HG02798 (cell line): Measurements from ENCODE around the gene RAPGEF1.
A peak's percentile ranks its signal among the peaks of the same experiment; 100 is the strongest.

ENCODE experiments used
- ATAC-seq: cut with Tn5 transposase; IDR thresholded peaks from one replicate; pipeline ENCODE4 v1.9.1; 2021; ENCODE audit warnings: mild to moderate bottlenecking; ENCODE audit not compliant: unreplicated experiment, poor library complexity

RAPGEF1 gene, protein sequence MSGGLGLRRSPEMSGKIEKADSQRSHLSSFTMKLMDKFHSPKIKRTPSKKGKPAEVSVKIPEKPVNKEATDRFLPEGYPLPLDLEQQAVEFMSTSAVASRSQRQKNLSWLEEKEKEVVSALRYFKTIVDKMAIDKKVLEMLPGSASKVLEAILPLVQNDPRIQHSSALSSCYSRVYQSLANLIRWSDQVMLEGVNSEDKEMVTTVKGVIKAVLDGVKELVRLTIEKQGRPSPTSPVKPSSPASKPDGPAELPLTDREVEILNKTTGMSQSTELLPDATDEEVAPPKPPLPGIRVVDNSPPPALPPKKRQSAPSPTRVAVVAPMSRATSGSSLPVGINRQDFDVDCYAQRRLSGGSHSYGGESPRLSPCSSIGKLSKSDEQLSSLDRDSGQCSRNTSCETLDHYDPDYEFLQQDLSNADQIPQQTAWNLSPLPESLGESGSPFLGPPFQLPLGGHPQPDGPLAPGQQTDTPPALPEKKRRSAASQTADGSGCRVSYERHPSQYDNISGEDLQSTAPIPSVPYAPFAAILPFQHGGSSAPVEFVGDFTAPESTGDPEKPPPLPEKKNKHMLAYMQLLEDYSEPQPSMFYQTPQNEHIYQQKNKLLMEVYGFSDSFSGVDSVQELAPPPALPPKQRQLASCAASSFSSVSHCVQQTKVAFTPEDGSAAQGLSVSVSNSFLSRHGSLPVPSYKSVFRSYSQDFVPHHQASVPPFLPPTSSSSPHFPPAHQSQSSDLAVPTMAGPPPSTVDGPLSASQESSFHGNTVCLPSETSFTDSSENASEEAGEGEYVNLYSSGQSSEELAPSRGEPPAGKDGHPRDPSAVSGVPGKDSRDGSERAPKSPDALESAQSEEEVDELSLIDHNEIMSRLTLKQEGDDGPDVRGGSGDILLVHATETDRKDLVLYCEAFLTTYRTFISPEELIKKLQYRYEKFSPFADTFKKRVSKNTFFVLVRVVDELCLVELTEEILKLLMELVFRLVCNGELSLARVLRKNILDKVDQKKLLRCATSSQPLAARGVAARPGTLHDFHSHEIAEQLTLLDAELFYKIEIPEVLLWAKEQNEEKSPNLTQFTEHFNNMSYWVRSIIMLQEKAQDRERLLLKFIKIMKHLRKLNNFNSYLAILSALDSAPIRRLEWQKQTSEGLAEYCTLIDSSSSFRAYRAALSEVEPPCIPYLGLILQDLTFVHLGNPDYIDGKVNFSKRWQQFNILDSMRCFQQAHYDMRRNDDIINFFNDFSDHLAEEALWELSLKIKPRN (N-terminal part only)

DNA sequence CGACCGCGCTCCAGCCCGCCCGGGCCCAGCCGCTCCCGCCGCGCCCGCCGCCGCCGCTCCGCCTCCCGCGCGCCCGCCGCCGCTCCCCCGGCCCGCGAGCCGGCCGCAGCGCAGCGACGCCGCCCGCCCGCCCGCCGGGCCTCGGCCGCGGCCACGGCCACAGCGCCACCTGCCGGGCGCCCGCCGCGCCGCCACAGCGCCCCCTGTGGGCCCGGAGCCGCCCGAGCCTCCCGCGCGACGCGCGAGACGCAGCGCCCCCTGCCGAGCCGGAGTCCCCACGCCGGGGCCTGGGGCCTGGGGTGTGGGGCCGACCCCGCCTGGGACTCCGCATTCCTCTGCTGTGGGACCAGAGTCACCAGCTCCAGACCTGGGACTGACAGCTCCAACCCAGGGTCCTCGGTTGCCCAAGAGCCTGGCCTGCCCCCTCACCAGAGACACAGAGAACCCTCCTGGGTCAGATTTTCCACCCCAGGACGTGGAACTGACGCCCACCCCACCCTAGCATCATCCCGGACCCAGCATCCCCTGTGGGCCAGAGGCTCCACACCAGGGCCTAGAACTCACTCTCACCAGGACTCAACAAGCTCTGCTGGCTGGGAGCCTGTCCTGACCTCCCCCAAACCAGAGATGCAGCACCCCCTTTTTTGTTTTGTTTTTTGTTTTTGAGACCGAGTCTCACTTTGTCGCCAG lies at the start of gene RAPGEF1:
TSS of gene RAPGEF1 (minus strand) at position 118 of the 690 bp plus-strand sequence. CDS start 246 bp downstream, outside the sequence.
- peak; percentile 71 for ATAC-seq

DNA sequence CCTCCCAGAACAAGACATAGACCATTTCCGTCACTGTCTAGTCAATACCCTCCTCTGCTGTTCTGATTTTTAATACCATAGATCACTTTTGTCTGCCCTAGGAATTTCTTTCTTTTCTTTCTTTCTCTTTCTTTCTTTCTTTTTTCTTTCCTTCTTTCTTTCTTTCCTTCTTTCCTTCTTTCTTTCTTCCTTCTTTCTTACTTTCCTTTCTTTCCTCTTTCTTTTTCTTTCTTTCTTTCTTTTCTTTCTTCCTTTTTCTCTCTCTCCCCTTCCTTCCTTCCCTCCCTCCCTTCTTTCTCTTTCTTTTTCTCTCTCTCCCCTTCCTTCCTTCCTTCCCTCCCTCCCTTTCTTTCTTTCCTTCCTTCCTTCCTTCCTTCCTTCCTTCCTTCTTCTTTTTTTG lies 49.0 kb upstream of the RAPGEF1 start:
- ATAC-seq: no peak

DNA sequence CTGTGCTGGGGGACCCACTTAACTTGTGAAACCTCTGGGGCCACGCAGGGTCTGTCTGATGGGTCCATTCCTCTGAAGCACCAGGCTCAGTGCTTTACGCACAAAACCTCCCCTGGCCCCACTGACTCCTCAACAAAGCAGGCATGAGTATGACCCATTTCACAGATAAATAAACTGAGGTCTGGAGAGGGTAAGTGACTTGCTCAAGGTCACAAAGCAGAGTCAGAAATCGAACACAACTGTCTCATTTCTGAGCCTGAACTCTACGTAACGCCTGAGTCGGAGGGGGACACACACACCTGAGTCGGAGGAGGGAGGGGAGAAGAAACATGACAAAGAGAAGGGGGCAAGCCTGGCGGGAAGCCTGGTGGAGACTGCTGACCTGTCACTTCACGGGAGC lies 48.0 kb upstream of the RAPGEF1 start:
- no peak for ATAC-seq

DNA sequence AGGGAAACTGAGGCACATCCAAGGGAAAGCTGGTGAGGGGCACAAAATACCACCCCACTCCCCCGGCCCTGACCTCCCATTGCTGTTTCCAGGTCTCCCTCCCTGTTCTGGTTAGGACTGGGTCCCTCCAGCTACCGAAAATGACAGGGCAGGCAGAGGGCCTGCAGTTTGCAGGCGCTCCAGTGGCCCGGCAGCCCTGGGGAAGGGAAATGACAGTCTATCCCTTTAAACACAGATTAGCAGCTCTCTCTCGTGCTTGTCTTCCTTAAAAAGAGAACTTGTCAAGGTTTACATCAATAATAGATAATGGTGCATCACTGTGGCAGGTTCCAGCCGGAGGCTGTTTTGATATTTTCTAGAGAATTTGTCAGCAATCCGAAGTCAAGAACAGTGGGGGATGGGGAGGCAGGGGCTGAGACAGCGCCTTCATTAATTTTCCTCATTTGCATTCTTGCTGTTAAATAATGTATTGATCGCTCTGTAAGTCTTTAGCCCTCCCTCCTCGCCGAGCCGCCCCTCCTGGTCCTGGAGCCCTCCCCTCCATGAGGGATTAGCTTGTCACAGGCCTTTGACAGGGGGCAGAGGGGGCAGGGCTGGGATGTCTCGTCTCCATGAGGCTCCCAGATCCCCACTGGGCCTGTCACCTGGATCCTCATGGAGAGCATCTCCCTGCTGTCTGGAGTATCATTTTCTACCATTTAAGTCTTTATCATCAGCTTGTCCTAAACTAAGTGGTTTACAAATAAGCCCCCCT lies 45.0 kb upstream of the RAPGEF1 start:
- no peak for ATAC-seq

DNA sequence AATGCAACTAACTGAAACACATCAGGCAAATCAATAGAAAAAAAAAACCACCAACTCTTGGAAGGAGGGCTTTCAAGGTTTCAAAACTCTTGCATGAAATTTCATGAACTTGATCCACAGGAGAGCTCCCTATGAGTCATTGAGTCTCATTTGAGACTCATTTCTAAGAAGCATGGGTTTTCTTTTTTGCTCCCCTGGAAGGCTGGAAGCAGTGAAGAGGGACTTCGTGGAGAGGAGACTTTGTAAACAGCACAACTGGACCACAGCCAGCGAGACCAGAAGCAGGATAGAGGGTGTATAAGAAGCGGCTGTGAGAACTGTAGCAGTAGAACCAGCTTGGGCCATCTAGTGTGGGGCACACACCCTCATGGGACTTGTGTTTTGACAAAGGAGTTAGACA lies 41.2 kb upstream of the RAPGEF1 start:
- ATAC-seq: no peak

DNA sequence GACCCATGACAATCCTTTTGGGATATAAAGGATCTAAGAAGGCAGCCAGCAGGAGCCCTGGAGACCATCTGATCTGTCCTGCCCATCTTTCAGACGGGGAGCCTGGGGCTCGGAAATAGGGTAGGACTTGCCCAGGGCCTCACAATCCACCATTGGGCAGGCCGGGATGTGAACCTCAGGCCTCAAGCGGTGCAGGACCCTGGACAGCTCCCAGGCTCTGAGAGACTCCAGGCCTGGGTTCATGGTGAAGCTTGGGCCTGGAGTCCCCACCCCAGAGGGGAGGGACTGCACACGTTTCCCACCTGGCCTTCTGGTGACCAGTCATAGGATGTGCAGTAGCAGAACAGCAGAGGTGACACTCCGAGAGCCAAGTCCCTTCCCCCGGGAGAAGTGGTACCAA lies 36.6 kb upstream of the RAPGEF1 start:
- no peak for ATAC-seq

DNA sequence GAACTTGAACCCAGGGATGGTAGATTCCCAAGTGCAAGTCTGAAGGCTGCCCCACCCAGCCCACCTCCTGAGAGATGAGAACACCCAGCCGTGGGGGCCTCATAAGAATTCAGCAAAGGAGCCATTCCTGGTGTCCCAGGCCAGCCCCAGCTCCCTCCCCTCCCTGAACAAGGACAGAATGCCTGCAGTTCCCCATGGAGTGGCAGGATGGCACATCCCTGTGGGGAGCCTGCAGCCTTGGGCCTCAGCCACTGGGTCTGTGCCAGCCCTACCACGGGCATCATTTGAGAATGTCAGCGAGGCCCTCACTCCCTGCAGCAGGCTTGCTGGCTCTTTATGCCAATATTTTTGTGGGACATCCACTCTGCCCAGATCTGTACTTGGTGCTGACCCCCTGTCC lies 36.2 kb upstream of the RAPGEF1 start:
- no peak for ATAC-seq

DNA sequence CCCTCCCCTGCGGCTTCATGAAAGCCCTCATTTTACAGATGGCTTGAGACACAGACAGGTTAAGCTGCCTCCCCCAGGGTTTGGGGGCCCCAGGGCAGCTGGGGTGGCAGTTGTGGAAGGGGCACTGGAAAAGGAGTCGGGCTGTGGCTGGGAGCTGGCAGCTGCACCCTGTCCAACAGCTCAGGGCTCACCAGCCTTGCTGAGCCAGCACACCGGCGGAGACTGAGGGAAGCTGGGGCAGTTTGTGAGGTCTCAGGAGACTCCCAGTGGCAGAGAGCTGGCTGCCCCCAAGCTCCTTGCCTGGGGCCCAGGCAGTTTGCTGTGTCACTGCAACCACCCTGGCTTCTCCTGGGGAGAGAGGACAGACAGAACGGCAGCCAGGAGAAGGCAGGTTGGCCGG lies 34.8 kb upstream of the RAPGEF1 start:
- ATAC-seq: no peak

DNA sequence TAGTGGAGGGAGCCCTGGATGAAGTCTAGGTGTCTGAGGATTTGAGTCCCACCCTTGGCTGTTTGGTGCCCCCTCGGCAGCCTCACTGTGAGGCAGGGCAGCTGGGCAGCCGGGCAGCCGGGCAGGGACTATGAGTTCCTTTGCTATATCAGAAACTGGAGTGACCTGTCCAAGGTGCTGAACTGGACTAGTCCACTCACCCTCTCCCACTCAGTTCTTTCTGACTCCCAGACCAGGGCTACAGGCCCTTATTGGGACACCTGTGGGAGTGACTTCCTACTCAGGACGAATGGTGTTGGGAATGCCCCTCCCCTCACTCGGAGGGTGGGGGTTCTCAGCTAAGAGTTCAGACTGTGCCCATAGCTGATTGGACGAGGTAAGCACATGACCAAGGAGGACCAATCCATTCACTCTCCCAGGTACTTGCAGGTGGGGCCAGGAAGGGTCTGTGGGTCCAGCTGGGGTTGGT lies 34.1 kb upstream of the RAPGEF1 start:
- no peak for ATAC-seq

DNA sequence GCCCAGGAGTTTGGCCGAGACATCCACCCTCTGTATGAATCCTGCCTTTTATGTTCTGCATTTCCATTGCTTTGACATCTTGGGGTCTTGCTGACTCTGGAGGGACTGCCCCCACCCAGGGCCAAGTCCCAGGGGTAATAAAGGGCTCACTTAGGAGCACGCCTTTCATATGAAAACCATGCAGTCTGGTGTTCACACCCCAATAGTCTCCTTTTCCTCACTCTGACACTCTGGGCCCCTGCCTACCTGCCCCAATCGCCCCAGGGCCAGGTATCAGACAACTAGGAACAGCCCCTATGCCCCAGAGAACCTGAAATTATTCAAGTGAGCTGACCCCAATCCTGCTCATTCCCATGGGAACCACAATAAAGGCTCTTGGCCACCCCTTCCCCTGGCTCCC lies 33.1 kb upstream of the RAPGEF1 start:
- no peak for ATAC-seq

DNA sequence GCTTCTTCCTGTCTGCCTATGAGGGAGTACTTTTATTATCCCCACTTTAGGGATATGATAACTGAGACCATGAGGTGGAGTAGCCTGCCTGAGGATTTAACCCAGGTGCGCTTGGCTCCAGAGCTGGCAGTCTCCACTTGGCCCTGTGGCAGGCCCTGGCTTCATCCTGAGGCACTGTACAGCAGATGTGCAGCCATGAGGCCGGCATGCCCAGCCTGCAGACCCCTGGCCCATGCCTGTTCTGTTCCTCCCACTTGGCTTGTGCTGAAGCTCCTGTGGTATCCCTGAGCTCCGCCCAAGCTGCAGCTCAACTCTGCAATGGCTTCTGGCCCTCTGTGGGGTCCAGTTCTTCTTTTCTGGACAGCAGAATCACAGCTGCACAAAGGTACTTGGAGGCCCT lies 31.8 kb upstream of the RAPGEF1 start:
- no peak for ATAC-seq

DNA sequence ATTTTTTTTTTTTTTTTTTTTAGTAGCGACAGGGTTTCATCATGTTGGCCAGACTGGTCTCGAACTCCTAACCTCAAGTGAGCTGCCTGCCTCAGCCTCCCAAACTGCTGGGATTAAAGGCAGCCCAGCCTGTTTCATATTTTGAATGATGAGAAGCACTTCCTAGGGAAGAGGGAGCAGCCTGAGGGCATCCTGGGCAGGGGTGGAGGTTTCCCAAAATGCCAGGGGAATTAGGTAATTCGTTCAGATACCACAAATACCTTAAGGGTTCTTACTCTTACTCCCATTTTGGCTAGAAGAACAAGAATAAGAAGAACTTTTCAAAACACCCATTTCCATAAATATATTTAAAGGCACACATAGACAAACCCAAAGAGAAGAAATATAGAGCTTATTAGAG lies 29.5 kb upstream of the RAPGEF1 start:
- no peak for ATAC-seq

DNA sequence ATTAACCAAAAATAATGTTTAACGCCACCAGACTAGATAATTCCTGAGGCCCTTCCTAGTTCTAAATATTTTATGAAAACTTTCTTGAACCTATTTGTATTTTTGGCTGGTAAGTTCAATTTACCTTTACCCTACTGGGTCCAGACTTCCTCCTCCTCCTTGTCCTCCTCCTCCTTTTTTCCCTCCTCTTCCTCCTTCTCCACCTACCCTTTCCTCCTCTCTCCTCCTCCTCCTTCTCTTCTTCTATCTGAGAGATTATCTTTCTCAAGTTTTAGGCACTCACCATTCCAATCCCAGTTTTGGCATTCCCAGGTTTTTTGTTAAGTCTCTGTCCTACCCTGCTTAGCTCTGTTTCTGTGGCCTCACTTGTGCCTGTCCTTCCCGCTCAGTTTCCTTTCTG lies 24.7 kb upstream of the RAPGEF1 start:
- no peak for ATAC-seq

DNA sequence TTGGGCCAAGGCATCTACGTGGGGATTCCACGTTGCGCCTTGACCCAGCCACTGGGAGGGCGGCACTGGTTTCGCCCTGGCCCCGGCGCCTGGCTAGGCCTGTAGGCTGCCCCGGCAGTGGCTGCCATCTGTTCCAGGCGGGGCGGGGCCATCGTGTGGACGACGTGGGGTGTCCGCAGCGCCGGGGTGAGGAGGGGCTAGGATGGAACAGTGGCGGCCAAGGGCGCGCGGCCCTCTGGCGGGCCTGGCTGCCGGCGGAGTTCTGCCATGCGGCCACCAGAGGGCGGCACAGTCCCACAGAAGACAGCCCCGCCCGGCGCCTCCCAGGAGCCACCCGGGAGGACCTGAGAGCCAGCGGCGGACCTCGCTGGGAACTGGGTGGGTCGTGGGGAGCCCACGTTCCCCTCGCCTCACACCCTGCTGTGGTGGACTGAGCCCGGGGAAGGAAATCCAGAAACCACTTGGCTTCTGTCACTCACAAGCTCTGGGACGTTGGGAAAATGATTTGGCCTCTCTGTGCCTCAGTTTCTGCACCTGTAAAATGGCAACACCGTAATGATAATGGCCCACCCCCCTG lies 22.6 kb upstream of the RAPGEF1 start:
- ATAC-seq: peak; percentile 39

DNA sequence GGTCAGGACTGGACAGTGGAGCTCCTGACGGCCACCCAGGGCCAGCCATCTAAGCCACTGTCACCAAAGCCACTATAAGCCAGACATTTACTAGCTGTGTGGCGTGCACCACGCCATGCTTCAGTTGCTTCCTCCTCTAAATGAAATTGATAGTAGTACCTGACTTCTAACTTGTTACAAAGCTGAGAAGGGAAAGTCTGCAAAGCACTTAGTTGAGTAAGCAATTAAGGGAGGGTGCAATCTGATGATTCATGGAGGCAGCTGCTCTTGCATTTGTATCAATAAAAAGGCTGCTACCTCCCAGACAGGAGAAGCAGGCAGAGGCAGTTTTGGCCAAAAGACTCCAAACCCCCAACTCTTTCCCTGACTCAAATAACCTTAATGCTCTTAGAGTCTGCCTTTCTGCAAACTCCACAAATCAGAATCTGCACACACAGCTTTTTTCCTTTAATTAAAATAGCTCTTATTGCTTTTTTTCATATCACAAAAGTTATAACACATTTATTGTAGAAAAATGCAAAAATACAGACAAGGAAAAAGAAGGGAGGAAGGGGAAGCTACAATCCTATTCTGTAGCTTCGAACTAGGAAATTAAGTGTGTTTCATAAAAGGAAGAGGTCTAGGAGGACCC lies 19.3 kb upstream of the RAPGEF1 start:
- no peak for ATAC-seq

DNA sequence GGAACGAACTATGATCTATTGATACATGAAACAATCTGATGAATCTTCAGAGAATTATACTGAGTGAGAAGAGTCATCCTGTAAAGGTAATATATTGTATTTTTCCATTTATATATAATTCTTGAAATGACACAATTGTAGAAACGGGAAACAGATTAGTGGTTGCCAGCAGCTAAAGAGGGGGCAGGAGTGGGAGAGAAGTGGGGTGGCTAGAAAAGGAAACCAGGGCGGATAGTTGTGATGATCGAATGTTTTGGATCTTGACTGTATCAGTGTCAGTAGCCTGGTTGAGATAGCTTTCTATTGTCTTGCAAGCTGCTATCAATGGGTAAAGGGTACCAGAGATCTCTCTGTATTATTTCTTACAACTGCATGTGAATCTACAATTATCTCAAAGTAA lies 17.7 kb upstream of the RAPGEF1 start:
- no peak for ATAC-seq

DNA sequence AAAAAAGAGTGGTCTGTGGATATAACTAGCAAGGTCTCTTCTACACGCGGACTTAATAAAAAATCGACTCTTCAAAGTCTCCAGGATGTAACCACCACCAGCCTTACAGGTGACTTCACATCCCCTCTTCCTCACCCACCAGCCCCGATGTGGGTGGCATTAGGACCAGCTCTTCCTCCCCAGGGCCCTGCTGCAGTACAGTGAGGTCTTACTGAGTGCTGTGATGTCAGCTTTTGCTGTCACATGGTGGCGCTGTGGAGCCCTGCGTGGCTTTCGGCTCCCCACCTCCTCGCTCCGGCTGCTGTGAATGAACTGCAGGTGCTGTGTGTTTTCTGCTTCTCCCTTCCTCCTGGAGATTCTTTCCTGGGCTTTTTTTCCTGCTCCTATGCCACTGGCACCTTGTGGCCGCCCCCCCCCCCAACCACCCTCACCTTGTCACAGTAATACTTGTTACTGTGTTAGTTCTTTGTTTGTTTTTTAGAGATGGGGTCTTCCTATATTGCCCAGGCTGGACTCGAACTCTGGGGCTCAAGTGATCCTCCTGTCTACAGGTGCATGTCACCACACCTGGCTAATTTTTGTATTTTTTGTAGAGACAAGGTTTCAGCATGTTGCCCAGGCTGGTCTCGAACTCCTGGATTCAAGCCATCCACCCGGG lies 15.8 kb upstream of the RAPGEF1 start:
- ATAC-seq: peak; percentile 73

DNA sequence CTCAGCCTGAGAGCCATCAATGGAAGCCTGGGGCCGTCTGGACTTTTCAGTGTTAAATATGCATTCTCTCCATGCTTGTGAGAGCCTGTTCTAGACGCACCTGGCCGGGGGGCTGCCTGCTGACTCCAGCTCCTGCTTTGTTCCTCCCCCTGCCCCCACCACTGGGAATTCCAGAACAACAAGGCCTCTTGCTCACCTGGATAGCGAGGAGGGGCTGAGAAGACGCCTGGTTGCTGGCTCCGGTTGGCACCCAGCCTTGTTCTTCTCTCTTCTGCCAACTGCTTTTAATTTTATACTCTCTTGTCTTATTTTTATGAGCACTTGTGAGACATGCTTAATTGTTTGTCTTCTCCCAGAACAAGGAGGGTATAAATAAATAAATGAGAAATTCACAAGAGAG lies 15.0 kb upstream of the RAPGEF1 start:
- ATAC-seq: no peak
